GM21423 (cell line): ENCODE results near the gene OSBPL5.

ENCODE experiments used
- ATAC-seq: cut with Tn5 transposase; IDR thresholded peaks from one replicate; pipeline ENCODE4 v1.9.1; 2021; ENCODE audit warnings: mild to moderate bottlenecking, moderate library complexity; ENCODE audit not compliant: unreplicated experiment

OSBPL5 gene

DNA sequence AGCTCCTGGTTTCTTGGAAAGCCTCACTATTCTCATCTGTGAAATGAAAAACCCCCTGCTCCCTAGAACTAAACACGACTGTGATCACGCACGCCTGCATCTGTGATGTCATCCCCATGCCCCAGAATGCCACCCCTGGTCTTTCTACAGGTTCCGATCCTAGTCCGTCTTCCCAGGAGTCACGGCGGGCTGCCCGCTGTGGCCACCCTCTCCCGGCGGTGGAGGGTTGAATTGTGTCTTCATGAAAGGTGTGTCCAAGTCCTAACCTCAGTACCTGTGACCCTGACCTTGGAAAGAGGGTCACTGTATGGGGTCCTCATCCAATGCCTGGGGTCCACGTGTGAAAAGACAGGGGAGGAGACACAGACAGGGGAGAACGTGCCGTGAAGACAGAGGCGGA, 14.4 kb downstream of the OSBPL5 start:
- no peak for ATAC-seq

DNA sequence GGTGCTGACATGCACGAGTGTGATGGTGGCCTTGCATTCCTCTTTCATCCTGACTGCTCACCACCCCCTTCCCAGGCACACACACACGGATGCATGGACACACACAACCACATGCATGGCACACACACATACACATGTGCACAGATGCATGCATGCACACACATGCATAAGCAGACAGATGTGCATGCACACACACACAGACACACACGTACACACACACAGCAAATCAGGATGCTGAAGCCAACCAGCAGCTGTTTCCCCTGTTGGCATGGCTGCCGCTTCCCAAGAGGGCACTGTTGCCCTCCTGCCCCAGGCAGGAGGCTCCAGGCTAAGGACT, 15.3 kb downstream of the OSBPL5 start:
- no peak for ATAC-seq

DNA sequence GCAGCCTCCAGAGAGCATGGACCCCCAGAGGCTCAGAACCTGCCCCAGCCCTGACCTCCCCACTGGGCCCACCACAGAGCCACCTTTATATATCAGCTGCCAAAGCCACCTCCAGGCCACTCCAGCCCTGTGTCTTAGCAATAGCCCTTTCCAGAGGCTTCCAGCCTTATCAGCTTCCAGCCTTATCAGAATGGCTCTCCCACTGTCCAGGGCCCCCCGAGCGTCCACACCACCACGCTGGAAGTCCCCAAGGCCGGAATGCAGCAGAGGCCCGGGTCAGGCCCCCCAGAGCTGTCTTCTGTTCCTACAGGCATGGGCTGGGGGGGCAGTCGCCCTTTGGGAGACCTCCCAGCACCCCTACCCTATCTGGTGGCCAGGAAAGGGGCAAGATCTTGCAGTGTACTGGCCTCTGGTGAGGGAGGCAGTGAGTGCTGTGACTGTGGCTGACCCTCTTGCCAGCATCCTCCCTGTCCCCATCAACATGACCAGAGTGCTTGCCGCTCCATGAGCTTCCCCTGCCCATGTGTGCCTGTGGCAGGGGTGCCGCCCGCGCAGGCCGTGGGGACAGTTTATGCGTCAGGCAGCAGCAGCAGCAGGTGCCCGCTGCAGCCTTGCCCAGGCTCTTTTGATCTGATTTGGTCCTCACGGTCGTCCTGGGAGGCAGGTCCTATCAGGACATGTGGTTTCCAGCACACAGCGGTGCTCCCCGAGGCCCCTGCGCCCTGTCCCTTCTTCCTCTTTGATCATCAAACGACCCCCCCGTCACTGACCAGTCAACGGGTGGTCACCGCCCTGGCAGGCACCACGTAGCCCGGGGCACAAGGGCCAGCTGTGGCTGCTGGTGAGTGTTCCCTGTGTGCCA, 15.9 kb downstream of the OSBPL5 start:
- no peak for ATAC-seq

DNA sequence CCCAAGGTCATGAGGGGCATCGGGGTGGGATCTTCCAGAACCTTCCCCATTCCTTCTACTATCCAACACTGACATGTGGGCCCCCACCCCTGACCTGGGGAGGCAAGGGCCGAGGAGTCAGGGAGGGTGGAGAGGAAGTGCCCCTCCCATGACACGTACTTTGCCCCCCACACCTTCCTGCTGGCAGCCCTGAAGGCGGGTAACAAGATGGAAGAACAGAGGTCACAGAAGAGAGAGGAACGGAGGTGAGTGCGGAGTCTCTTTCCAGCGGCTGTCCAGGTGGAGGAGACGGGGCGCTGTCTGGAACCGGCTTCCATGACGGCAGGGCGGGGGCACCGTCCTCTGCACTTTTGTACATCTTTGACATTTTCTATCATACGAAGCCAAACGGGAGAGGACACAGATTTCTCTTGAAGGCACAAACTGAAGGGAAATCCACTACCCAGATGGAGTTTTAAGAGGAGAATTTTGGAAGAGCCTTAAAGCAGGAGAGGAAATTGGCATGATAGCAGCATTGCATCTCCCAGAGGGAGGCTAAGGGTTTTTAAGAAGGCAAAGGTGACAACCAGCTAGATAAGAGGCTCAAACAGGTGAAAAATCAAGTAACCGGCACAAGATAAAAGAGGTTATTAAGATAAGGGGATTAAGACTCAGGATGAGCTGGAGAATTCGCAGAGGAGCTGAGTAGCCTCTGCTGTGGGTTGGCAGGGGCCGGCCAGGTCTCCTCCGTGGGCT, 16.7 kb downstream of the OSBPL5 start:
- ATAC-seq: no peak

DNA sequence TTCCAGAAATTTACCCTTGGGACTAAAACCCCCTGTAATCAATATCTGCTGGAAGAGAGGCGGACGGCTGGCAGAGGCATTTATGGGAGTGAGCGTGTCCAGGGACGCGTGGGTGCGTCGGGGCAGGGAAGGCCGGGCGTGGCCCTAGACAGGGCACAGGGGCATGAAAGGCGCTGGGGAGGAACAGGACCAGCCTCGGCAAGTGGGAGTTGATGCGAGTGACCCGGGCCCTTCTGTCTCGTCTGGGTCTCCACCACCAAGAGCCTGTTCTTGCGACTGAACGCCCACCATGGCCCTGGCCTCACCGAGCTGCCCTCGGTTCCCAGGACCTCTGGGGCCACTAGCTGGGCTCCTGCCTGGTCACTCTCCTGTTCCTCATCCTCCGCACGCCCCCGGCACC, 17.5 kb downstream of the OSBPL5 start:
- ATAC-seq: no peak

DNA sequence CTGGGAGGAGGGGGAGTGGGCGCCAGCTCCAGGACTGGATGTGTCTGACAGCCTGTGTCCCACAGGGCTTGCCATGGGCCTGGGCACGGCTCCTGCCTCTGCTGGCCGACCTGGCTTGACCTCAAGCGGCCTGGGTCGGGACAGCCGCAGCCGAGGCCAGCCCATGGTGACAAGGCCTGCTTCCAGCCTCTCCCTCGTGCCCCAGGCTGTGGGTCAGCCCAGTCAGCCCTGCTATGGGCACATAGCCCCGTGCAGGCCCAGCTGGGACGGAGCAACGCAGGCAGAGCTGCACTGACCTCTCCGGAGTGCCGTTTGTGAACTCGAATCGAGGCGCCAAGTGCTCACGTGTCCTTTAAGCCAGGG, 17.9 kb downstream of the OSBPL5 start:
- no peak for ATAC-seq

DNA sequence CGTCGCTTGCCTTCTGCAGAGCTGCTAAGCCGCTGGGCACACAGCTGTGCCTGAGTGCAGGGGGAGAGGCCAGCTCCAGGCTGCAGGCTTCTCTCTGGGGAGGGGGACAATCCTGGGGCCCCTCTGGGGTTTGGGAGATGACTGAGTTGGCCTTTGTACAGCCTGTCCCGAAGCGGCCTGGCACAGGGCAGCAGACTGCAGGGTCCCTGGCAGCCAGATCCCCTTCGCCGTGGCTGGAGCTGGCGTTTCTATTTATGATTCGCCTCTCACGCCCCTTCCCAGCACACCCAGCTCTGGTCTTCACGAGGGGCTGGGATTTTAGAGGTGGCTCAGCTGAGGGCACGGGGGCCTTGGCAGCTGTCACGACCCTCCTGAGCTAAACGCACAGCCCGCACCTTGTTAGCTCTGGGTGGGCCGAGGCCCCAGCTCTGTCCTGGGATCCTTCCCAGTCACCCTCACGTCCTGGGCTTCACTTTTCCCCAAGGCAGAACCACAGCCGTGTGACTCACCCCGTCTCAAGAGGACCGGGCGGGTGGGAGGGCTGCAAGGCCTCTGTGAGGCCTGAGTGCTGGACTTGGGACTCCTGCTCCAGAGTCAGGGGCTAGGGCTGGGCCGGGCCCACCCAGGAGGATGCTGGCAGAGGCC, 18.4 kb downstream of the OSBPL5 start:
- ATAC-seq: no peak

DNA sequence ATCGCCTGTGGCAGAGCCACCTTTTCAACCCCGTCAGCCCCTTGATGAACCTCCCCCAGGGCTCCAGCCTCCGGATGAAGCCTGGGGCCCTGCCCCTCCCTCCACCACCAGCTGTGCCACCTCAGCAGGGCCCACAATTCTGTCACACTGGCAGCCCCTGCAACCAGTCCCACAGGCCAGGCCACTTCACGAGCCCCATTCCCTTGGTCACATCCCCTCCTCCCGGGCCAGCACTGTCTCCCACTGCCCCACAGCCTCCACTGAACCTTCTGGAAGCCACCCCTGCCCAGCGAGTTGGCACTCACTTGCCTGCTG, 19.9 kb downstream of the OSBPL5 start:
- ATAC-seq: no peak

DNA sequence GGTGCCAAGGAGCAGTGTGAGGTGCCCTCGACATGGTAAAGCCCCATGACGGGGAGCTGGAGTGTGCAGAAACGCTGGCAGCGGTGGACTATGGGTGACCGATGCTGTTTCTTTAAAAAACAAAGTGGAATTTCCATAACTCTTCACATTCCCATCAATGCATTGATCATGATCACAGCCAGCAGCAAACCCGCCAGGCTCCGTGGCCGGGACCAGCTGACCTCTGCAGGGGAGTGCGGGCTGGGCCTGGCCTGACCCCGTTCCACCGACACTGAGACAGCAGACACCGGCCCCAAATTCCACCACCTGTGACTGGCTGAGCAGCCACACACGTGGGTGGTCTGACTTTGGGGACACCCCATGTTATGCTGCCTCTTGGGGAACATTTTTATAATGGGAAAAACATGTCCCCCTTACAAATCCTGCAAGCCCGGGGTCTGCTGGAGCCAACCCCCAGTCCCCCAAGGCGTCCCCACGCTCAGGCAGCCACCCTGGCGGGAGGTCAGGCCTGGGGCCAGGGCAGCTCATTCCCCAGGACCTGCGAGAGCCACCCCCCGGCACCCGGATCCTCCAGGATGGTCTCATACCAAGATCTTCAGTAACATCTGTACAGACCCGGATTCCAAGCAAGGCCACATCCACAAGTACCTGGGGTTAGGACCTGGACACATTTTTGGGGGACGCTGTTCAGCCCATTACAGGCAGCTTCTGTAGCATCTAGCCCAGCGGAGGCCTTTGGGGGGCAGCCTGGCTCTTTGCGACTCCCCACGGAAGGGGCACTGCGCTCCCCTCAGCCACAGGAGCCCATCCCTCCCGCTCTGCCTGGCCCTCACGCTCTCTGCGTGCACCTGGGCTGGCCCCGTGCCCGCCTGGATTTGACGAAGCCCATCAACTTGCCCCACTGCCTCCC, 20.6 kb downstream of the OSBPL5 start:
- ATAC-seq: no peak

DNA sequence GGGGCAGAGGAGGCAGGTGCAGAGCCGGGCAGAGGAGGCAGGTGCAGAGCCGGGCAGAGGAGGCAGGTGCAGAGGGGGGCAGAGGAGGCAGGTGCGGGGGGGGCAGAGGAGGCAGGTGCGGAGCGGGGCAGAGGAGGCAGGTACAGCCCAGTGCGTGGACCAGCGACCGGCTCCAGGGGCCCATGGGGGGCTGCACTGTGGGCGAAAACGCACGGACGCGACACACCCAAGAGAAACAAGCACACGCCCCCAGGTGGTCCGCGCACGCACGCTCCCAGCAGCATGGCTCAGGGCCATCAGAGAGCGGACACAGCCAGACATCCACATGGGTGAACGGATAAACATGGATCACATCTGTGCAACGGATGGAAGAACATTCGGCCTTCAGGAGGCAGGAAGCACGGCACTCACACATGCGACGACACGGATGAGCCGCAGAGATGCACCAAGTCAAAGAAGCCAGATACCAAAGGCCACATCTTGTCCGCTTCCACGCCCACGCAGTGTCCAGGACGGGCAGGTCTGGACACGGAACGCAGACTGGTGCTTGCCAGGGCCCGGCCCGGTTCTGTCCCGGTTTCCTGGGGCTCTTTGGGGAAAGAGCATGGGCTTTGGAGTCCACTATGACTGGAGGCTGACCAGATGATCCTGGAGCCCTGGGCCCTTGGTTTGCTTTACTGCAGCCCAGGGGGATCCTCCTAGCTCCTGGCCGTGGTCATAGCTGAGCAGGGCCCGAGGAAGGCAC, 21.8 kb downstream of the OSBPL5 start:
- no peak for ATAC-seq

DNA sequence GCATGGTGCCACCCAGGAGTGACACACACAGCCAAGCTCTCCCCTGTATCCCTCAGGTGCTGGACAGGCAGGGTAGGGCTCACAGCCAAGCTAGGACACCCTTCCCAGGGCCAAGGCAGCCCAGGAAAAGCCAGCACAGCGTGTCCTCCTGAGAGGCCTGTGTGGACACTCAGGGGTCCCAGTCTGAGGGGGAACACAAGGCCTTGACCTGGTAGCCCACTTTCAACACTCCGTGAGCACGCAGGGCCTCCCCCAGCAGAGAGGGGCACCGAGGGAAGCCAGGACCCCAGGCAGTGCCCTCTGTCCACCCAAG, 24.9 kb downstream of the OSBPL5 start:
- ATAC-seq: no peak

DNA sequence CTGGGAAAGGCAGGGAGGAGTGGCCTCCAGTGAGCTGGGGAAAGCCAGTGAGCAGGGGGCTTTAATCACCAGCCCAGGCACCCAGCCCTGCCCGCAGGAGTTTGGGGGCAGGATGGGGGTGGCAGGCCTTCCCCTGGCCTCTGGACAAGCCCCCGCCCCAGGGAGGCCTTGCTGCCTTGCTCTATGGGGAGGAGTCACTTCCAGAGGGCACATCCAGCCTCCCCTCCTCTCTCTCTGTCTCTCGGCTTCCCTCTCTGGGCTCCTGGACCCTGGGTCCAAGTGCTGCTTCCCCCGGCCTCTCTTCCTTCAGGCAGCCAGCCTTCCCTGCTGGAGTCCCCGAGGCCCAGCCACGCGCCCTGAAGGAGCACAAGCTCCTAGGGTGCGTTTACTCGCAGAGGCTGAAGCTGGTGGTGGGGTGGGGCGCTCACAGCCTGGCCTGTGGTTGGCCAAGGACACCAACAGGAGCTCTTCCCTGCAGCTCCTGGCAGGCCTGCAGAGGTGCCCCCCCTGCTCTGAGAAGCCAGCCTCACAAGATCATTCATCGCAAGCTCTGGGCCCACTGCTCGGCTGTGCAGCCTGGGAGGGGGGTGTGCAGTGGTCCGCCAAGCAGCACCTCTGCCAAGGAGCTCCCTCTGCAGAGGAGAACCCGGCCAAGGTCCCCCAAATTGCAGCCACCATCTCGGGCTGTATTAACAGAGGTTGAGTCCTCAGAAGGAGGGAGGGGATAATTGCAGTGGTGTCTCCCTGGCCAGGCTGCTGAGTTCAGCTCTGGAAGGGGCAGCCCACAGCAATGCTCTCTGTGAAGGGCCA, 25.4 kb downstream of the OSBPL5 start:
- ATAC-seq: no peak

DNA sequence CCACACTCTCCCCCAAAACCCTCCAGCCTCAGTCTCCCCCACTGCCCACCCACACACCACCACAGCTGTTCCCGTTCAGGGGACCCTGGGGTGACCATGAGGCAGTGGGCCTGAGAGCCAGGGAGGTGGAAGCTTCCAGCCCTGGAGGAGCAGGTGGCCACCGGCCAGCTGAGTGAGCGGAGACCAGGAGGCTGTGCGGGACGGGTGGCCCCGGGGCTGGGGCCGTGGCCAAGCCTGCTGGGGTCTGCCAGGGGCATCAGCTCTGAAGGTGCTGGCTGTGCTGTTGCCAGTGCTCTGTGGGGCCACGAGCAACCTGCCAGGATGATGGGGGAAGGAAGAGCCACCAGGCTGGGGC, 26.0 kb downstream of the OSBPL5 start:
- no peak for ATAC-seq

DNA sequence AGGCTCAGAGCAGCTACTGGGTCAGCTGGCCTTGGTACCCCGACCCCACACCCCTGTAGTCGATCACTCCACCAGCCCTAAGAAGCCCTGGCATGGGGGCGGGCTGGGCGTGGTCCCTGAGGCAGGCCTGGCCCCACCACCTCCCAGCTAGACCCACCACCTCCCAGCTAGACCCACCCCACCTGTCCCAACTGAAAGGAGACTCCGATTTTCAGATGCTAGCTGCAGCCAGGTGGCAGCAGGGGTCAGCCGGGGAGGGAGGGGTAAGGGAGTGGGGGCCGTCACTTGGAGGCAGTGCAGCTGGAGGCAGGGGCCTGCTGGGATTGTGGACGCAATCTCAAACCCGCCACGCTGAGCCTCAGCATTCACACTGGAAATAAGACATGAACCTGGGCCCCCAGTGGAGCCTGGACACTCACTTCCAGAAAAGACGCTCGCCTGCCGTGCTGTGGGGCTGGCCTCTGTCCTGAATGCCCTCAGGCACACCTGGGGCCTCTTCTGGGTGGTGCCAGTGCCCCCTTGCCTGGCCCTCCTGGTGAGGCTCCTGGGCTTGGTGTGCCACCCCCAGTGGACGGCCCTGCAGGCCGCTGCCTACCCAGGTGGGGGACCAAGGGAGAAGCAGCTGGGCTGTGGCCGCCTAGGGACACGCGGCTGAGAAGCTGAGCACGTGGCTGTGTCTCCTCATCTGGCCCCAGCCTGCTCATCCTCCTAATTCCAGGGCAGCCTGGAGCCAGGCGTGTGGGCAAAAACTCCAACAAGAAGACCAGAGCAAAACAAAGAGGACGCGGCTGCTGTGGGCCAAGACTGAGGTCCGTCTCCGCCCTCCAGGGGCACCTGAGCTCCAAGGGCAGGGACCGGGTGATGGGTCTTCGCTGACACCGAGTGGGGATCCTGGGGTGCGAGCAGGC, 26.7 kb downstream of the OSBPL5 start:
- no peak for ATAC-seq

DNA sequence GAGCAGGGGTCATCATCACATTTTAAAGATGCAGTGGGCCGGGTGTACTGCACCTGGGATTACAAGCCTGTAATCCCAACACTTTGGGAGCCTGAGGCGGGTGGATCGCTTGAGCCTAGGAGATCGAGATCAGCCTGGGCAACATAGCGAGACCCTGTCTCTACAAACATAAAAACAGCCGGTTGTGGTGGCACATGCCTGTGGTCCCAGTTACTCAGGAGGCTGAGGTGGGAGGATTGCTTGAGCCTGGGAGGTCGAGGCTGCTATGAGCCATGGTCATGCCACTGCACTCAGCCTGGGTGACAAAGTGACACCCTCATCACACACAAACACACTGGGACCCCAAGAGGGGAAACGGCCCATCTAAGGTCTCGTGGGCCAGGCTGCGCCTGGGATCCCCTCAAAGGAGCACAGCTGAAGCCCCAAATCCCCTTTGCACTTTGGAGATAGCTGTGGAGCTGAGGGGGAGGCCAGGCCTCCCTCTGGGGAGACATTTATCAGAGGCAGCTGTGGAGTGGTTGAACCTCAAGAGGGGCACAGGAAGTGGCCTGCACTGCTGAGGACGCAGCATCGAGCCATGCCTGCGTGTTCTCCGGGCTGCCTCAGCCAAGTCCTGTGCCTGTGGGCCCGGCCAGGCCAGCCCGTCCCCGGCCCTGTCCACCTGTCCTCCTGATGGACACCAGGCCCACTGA, 27.5 kb downstream of the OSBPL5 start:
- ATAC-seq: no peak

DNA sequence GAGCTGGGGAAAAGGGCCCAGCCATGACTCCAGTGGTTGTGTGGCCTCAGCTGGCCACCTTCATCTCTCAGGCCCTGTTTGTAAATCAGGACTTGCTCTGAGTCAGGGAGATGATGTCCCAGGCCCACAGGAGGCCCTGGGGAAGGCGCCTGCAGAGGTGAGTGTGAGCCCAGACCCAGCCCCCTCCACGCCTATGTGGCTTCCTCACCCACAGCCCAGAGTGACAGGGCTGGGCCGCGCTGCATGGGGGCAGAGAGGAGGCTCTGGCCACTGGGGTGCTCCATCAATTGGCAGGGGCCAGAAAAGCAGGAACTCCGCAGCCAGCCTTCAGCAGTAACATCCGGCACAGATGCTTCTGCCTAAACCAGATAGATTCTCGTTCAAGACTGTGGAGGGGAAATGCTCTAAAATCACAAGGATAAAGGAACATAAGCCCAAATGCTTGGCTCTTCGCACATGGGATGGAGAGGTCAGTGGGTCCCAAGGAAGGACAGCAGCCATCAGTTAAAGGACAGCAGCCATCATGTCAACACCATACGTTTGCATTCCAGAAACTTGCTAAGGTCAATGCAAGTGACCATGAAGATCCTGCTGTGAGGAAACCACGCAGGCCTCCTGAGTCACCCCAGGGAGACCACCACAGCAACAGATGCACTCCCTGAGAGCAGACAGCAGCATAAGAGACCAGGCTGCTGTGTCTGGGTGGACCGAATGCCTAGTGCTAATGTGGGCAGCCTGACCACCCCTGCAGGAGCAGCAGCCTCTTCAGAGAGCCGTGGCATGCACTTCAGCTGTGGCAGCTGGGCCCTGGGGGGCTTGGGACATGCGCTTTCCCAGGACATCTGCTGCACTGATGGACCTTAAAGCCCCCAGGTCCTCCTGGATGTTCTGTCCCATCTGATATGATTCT, 28.3 kb downstream of the OSBPL5 start:
- no peak for ATAC-seq
